Activated CD4-positive, alpha-beta T cell treated with anti-CD3 and anti-CD28 coated beads, Interleukin-2, amount 10 ng/mL, durations not matched to agents 24 days and 14 days (primary cell): ENCODE measurements around the gene AJM1. TPM values are rescaled to one million over a fixed set of nuclear protein-coding genes. Genes with fewer than 3 reads are reported as not detected.
"Not testable (repeated sequence)": the region's sequence is repeated elsewhere in the genome, so short reads cannot be mapped to it uniquely, and the experiment has no call there.

Experiments used
- DNase-seq: peaks from one replicate; pipeline ENCODE4 v3.0.0; 2022
- H3K27ac Mint-ChIP-seq: one replicate; pipeline ENCODE4 v1.8.0; 2022; ENCODE audit warnings: mild to moderate bottlenecking, mixed read lengths
- H3K27me3 Mint-ChIP-seq: one replicate; pipeline ENCODE4 v1.8.0; 2022; ENCODE audit warnings: mixed read lengths
- H3K36me3 Mint-ChIP-seq: one replicate; pipeline ENCODE4 v1.8.0; 2022; ENCODE audit warnings: low read depth, mild to moderate bottlenecking, mixed read lengths
- H3K4me1 Mint-ChIP-seq: one replicate; pipeline ENCODE4 v1.8.0; 2021; ENCODE audit warnings: mixed read lengths
- H3K4me3 Mint-ChIP-seq: one replicate; pipeline ENCODE4 v1.8.0; 2022; ENCODE audit warnings: mild to moderate bottlenecking, moderate library complexity, mixed read lengths
- H3K9me3 Mint-ChIP-seq: one replicate; pipeline ENCODE4 v1.8.0; 2021; ENCODE audit warnings: mixed read lengths
- intact Hi-C: fragments of 100-400 bp; cut with micrococcal nuclease; formaldehyde crosslinking; loops from one replicate; pipeline ENCODE4 v1.15.1; 2023
- total RNA-seq: library from RNA; stranded (reverse); gene quantifications from 2 replicates; pipeline ENCODE4 v1.2.3, GENCODE V29; 2022

The AJM1 gene
- total RNA-seq, 1 donor from 2014 or later: 5.7 TPM

- Mint-ChIP-seq H3K4me1 (no peaks in the 10 kb centered on the region), H3K36me3 (peaks cover 17% of the 10 kb centered on the region), H3K4me3 (no peak overlapping the region), H3K9me3 (no peaks in the 10 kb centered on the region), H3K27ac (no peak overlapping the region), H3K27me3 (no peaks in the 10 kb centered on the region)
- no peak for DNase-seq
- intact Hi-C loops: no loop called here
These were observed 10.6 kb upstream of the AJM1 start for GRCh38 chr9:136831720-136832104.

DNA sequence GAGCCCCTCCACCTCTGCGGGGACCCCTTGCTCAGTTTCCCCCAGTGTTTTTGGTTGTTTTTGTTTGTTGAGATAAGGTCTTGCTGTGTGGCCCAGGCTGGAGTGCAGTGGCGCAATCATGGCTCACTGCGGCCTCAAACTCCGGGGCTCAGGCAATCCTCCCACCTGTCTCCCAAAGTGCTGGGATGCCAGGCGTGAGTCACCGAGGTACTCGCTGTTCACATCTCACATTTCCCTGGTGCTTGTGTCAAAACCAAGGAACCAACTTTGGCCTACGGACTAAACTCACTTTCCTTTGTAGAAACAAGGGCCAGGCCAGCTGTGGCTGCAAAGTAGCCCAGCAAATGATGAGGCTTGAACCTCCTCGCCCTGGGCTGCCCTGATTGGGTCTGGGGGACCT is 9.7 kb upstream of the AJM1 start:
- no peak overlapping the region for H3K4me3 Mint-ChIP-seq
- no peaks in the 10 kb centered on the region for H3K27me3 Mint-ChIP-seq
- no peak for DNase-seq
- no peak overlapping the region for H3K27ac Mint-ChIP-seq
- no peaks in the 10 kb centered on the region for H3K9me3 Mint-ChIP-seq
- H3K4me1 Mint-ChIP-seq: no peaks in the 10 kb centered on the region
- H3K36me3 Mint-ChIP-seq: peaks cover 17% of the 10 kb centered on the region
- intact Hi-C loops: no loop called here

- DNase-seq, H3K9me3 Mint-ChIP-seq, H3K27me3 Mint-ChIP-seq, H3K4me1 Mint-ChIP-seq, intact Hi-C loops, H3K27ac Mint-ChIP-seq, H3K4me3 Mint-ChIP-seq: not testable (repeated sequence)
- peaks cover 17% of the 10 kb centered on the region for H3K36me3 Mint-ChIP-seq
These were observed 8.8 kb upstream of the AJM1 start for GRCh38 chr9:136833381-136834048.

- no peak overlapping the region for H3K27ac Mint-ChIP-seq
- no peak overlapping the region for H3K4me3 Mint-ChIP-seq
- H3K9me3 Mint-ChIP-seq: no peaks in the 10 kb centered on the region
These were observed 6.9 kb upstream of the AJM1 start for GRCh38 chr9:136835162-136835931.

GRCh38 chr9:136835932-136836904 is 6.1 kb upstream of the AJM1 start:
- DNase-seq: no peak
- H3K27ac Mint-ChIP-seq: no peak overlapping the region
- no peaks in the 10 kb centered on the region for H3K27me3 Mint-ChIP-seq
- intact Hi-C loops: no loop called here
- peaks cover 8% of the 10 kb centered on the region for H3K36me3 Mint-ChIP-seq
- no peaks in the 10 kb centered on the region for H3K9me3 Mint-ChIP-seq
- H3K4me3 Mint-ChIP-seq: no peak overlapping the region
- no peaks in the 10 kb centered on the region for H3K4me1 Mint-ChIP-seq

More at GRCh38 chr9:136835162-136835931, 6.9 kb upstream of the AJM1 start:
- H3K27me3 Mint-ChIP-seq: no peaks in the 10 kb centered on the region
- intact Hi-C loops: no loop called here
- no peaks in the 10 kb centered on the region for H3K4me1 Mint-ChIP-seq
- H3K36me3 Mint-ChIP-seq: peaks cover 11% of the 10 kb centered on the region
- no peak for DNase-seq

GRCh38 chr9:136837146-136837855 is 5.0 kb upstream of the AJM1 start:
- Mint-ChIP-seq H3K27me3 (no peaks in the 10 kb centered on the region), H3K9me3 (no peaks in the 10 kb centered on the region), H3K36me3 (peaks cover 5% of the 10 kb centered on the region), H3K27ac (no peak overlapping the region), H3K4me1 (peaks cover 3% of the 10 kb centered on the region), H3K4me3 (no peak overlapping the region)
- DNase-seq: no peak
- intact Hi-C loops: no loop called here

DNA sequence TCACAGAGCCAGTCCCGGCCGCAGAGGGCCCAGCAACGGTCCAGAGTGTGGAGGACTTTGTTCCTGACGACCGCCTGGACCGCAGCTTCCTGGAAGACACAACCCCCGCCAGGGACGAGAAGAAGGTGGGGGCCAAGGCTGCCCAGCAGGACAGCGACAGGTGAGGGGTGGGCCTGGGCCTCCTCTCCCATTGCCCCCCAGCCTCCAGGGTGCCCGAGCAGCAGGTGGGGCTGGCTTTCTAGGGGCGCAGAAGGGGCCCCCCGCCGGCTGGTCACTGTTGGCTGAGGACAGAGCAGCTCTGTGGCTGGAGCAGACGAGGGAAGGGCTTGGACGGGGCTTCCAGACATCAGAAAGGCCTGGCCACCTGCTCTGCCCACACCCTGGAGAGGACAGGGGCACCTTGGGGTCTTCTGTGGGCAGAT is 4.4 kb upstream of the AJM1 start:
- H3K27me3 Mint-ChIP-seq, H3K4me3 Mint-ChIP-seq, H3K9me3 Mint-ChIP-seq, intact Hi-C loops, H3K36me3 Mint-ChIP-seq, H3K27ac Mint-ChIP-seq, DNase-seq, H3K4me1 Mint-ChIP-seq: not testable (repeated sequence)

DNA sequence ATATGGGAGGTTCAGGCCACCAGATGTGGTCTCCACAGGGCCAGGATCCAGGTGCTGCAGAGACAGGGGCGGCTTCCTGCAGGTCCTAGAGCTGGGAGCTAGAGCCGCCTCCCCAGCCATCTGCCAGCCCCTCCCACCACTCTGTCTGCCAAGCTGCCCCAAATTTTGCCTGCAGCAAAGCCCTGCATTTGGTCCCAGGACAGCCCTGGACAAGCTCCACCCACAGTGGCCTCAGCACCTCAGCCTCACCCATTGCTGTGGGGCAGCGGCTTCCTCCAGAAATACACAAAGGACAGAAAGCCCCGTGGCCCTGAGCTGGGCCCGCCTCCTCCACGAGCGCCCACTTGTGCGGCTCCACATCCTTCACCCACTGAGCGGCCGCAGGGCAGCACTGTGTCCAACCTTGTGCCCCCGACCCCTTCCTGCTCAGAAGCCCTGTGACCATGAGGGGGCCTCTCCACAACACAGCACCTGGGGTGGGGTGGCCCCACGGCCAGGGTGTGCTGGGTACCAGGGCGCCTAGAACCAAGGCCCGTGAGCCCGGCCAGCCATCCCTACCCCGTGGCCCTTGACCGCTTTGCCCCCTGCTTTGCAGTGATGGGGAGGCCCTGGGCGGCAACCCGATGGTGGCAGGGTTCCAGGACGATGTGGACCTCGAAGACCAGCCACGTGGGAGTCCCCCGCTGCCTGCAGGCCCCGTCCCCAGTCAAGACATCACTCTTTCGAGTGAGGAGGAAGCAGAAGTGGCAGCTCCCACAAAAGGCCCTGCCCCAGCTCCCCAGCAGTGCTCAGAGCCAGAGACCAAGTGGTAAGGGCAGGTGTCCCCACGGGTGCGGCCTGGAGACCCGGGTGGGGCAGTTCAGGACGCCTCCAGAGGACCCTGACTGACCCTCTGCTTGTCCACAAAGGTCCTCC is 3.7 kb upstream of the AJM1 start:
- no peaks in the 10 kb centered on the region for H3K9me3 Mint-ChIP-seq
- H3K4me1 Mint-ChIP-seq: peaks cover 8% of the 10 kb centered on the region
- H3K4me3 Mint-ChIP-seq: no peak overlapping the region
- H3K27me3 Mint-ChIP-seq: no peaks in the 10 kb centered on the region
- no peak overlapping the region for H3K27ac Mint-ChIP-seq
- intact Hi-C loops: no loop called here
- H3K36me3 Mint-ChIP-seq: peaks cover 5% of the 10 kb centered on the region
- DNase-seq: no peak

DNA sequence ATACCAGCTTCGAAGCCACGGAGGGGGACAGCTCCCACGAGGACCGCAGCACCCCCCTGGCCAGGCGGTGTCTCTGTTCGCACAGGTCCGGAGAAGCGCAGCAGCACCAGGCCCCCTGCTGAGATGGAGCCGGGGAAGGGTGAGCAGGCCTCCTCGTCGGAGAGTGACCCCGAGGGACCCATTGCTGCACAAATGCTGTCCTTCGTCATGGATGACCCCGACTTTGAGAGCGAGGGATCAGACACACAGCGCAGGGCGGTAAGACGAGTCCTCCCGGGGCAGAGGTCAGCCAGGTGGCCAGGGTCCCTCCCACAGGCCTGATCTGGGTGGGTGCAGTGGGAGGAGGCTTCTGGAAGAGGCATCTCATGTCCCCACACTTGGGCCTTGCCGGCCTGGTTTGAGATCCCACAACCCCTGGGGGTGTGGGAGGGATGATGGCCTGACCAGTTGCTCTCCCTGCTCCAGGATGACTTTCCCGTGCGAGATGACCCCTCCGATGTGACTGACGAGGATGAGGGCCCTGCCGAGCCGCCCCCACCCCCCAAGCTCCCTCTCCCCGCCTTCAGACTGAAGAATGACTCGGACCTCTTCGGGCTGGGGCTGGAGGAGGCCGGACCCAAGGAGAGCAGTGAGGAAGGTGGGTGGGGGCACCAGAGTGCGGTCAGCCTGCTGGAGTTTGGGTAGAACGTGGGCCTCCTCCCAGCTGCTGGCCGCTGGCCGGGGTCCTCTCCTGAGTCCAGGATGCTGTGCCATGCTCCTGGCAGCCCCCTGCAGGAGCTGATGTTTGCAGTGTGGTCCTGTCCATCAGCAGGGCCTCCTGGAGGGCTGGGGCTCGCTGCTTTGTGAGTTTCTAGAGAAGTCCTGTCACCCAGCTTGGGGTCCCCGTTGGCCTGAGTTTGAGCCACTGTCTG is 2.8 kb upstream of the AJM1 start:
- intact Hi-C loops: loop anchor here (10.0 kb wide), 1 partner anchor 325 kb away; no protein-coding TSS in a partner anchor
- no peak overlapping the region for H3K27ac Mint-ChIP-seq
- H3K27me3 Mint-ChIP-seq: no peaks in the 10 kb centered on the region
- peaks cover 5% of the 10 kb centered on the region for H3K36me3 Mint-ChIP-seq
- H3K4me3 Mint-ChIP-seq: no peak overlapping the region
- peaks cover 9% of the 10 kb centered on the region for H3K4me1 Mint-ChIP-seq
- DNase-seq: no peak
- H3K9me3 Mint-ChIP-seq: no peaks in the 10 kb centered on the region

- Mint-ChIP-seq H3K36me3 (peaks cover 8% of the 10 kb centered on the region), H3K27me3 (no peaks in the 10 kb centered on the region)
- intact Hi-C loops: loop anchor here (10.0 kb wide), 1 partner anchor 324 kb away; no protein-coding TSS in a partner anchor
These were observed 2.0 kb upstream of the AJM1 start for GRCh38 chr9:136840140-136840876.

GRCh38 chr9:136840877-136841645 is 1.2 kb upstream of the AJM1 start:
- Mint-ChIP-seq H3K27ac (no peak overlapping the region), H3K36me3 (peaks cover 8% of the 10 kb centered on the region), H3K4me3 (no peak overlapping the region), H3K27me3 (no peaks in the 10 kb centered on the region), H3K4me1 (peaks cover 9% of the 10 kb centered on the region), H3K9me3 (no peaks in the 10 kb centered on the region)
- intact Hi-C loops: loop anchor here (10.0 kb wide), 1 partner anchor 324 kb away; no protein-coding TSS in a partner anchor
- no peak for DNase-seq

More at GRCh38 chr9:136840140-136840876, 2.0 kb upstream of the AJM1 start:
- no peak overlapping the region for H3K4me3 Mint-ChIP-seq
- no peak for DNase-seq
- no peak overlapping the region for H3K27ac Mint-ChIP-seq
- H3K4me1 Mint-ChIP-seq: peaks cover 9% of the 10 kb centered on the region
- H3K9me3 Mint-ChIP-seq: no peaks in the 10 kb centered on the region
